GM18519 (cell line): ENCODE results near the gene TRIM63.

ENCODE experiments used
- ATAC-seq: cut with Tn5 transposase; IDR thresholded peaks from one replicate; pipeline ENCODE4 v1.9.1; 2021; ENCODE audit warnings: mild to moderate bottlenecking, moderate library complexity; ENCODE audit not compliant: unreplicated experiment, low FRiP score

The TRIM63 gene

GRCh38 chr1:26059906-26060305, 7.5 kb downstream of the TRIM63 start:
- no peak for ATAC-seq

DNA sequence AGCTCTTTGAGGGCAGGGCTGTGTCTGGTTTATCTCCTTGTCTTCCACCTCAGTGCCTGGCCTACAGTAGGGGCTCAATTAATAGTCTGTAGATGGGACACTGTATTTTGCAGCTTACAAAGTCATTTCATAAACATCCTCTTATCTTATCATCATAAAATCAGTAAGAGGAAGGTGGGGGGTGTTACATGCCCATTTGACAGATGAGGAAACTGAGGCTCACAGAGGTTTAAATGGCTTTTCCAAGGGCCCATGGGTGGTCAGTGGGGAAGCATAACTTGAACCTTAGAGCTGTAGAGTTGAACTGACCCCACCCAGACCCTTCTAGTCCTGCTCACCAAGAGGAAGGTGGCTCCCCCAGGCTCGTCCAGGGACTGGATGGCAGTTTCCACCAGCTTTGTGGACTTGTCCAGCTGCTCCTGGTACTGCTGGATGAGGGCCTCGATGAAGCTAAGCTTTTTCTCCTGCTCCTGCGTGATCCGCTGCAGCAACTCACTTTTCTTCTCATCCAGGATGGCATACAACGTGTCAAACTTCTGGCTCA, 9.3 kb downstream of the TRIM63 start:
- no peak for ATAC-seq

GRCh38 chr1:26057189-26057588, 10.2 kb downstream of the TRIM63 start:
- ATAC-seq = no peak

DNA sequence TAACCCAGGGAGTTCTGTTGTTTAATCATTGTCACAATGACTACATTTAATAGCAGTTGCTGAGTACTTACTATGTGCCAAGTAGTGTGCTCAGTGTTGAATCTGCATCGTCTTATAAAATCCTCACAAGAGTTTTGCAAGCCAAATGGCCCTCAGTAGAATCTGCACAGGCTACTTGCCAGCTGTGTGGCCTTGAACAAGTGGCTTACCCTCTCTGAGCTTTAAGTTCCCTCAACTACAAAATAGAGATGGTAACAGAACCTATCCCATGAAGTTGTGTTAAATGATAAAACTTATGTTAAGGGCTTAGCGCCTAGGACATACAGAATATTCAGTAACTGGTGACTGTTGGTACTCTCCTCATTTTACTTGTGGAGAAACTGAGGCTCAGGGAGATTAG, 12.4 kb downstream of the TRIM63 start:
- ATAC-seq = no peak

GRCh38 chr1:26053718-26054560, 13.5 kb downstream of the TRIM63 start:
- ATAC-seq = no peak

DNA sequence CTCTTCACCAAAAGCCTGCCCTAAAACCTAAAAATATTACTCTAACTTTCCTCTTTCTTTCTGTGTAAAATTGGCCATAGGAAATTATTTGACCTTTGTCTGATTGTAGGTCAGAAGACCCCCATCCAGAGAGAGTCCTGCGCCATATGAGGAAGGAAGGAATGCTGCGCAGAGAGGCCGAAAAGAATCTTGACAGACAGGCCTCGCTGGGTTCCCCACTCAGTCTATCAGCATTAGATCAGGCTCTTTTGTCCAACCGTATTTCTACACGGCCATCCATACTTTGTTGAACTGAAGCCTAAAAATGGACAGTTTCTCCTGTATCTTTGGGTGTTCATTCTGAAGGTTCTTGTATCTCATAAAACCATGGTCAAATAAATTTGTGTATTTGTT, 17.2 kb downstream of the TRIM63 start:
- no peak for ATAC-seq

DNA sequence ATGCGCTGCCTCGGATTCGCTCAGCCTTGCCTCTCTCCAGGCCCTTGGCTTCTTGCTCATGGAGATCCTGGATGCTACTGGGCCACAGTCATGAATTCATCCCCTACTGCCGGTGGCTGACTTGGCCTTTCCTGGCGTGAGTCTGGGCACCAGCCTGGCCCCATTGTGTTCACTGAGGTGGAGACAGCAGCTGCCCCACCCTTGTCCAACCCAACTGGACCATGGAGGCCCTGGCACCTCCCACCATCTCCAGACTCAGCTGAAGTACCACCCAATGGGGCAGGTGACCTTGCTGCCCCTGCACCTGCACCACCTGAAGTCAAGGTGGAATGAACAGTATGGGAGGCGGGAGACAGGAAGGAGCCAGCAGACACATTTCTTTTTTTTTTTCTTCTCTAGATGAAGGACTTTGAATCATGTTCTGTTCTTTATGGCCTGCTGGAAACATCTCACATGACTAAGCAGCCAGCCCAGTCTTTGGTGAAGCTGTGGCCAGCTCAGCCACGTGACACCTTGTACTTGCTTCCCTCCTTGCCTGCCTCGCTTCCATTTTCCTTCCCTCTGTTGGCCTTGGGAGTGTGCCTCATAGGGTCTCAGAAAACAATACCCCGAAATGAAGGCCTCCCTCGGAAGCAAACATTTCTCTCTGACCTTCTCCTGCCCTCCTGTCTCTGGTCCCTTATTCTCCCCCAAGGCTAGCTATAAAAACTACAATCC, 17.7 kb downstream of the TRIM63 start:
- ATAC-seq = no peak

DNA sequence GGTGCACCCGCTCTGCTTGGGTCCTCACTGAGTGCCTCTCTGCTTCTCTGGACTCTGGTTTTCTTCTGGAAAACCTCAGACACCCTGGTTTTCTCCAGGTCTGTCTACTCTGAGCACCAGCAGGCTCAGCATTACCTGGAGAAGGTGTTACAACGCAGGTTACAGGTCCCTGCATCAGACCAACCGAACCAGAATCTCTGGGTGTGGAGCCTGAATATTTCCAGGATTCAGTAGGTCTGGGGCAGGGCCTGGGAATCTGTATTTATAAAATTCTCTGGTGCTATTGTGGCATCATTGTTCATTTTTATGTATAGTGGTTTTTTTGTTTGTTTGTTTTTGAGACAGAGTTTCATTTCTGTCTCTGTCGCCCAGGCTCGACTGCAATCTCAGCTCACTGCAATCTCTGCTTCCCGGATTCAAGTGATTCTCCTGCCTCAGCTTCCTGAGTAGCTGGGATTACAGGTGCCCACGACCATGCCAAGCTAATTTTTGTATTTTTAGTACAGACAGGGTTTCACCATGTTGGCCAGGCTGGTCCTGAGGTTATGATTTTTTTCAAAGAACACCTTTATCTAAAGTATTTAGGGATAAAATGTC, 20.1 kb downstream of the TRIM63 start:
- no peak for ATAC-seq

- no peak for ATAC-seq
Measured at GRCh38 chr1:26046246-26047095, 21.0 kb downstream of the TRIM63 start.

GRCh38 chr1:26045722-26046245, 21.6 kb downstream of the TRIM63 start, which contains the start of gene SLC30A2:
TSS of gene SLC30A2 (minus strand) at chr1:26046118. CDS start at chr1:26045896, 222 bp downstream.
- no peak for ATAC-seq

- no peak for ATAC-seq
Measured at GRCh38 chr1:26044971-26045721, 22.3 kb downstream of the TRIM63 start.

DNA sequence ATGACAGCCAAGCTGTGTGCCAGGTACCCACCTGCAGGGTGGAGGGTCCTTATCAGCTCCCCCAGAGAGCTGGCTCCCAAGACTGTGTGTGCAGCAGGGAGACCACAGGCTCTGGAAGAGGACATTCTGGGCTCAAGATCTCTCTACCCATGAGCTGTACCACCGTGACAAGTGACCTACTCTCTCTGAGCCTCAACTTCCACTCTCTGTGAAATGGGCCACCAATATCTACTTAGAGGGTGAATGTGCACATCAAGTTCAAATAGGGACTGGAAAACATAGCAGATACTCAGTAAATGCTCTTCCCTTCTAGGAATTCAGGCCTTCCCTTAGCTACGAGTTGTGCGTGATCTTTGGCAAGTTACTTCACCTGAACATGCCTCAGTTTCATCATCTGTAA, 23.0 kb downstream of the TRIM63 start:
- ATAC-seq = no peak

GRCh38 chr1:26043765-26044164, 23.7 kb downstream of the TRIM63 start:
- ATAC-seq = no peak

GRCh38 chr1:26041978-26042377, 25.5 kb downstream of the TRIM63 start:
- no peak for ATAC-seq

DNA sequence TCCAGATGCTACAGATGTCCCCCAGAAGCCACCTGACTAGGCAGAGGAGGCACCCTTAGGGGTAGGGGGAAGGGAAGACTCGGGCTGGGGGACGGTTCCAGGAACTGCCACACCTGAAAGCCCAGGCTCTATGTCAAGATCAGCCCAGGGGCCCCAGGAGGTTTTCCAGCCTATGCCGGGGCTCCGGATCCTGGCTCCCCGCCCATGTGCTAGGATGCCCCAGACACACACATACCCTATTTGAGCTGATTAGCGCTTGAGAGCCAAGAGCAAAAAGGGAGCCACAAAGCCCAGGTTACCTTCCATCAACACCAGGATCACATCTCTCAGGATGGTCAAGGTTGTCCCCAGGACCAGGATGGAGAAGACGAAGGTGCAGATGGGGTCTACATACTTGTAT, 26.0 kb downstream of the TRIM63 start:
- no peak for ATAC-seq

DNA sequence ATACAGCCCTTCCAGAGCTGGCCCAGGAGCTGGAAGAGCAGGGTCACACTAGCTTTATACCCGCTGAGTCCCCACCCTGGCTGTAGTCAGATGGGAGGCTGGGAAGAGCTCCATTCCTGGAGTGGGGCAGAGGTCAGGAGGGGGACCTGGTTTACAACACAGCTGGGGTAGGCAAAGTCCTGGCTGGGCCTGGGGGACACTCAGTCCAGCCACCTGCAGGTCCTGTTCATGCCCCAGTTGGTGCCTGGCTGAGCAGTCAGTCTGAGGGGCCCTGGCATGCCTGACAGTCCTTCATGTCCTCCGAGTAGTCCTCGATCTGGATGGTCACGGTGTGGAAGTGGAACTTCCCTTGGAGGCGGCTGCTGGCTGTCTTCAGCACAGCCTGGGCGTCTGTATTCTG, 28.5 kb downstream of the TRIM63 start:
- ATAC-seq = no peak

DNA sequence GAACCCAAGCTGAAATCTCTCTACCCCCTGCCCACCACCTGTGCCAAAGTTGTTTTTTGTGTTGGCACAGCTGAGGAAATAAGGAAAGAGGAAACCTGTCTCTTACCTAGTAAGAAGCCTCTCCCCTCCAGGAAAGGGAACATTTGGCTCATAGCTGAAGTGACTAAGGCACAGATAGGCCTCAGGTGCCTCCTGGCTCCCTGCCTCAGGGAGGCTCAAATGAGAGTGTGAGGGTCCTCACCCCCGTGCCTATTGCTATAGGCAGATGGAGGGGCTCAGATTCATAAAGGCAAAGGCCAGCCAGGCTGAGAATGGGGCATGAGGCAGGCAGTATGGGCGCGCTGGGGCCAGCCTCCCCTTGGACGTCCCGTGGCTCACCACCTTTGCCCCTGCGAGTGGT, 29.0 kb downstream of the TRIM63 start:
- no peak for ATAC-seq

DNA sequence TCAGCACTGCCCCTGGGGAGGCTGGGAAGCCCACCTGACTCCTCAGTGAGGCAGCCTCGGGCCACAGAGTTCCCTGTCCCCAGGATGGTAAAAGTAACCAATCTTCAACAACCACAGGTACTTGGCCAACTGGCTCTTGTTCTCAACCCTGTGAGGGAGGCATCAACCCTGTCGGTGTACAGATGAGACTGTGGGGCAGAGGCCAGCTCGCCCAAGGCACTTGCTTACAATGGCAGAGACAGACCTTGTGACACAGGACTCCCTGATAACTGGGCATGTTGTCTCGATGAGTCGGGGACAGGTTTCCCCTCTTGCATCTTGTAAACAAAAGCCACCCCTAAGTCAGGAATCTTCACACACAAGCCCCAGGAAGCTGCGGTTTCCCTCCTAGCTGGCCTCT, 29.5 kb downstream of the TRIM63 start:
- no peak for ATAC-seq

GRCh38 chr1:26036756-26037281, 30.6 kb downstream of the TRIM63 start:
- no peak for ATAC-seq
